ENCODE measurements around the gene SLC2A9.
"Not testable (repeated sequence)": the region's sequence is repeated elsewhere in the genome, so short reads cannot be mapped to it uniquely, and the experiment has no call there.

The SLC2A9 gene

DNA sequence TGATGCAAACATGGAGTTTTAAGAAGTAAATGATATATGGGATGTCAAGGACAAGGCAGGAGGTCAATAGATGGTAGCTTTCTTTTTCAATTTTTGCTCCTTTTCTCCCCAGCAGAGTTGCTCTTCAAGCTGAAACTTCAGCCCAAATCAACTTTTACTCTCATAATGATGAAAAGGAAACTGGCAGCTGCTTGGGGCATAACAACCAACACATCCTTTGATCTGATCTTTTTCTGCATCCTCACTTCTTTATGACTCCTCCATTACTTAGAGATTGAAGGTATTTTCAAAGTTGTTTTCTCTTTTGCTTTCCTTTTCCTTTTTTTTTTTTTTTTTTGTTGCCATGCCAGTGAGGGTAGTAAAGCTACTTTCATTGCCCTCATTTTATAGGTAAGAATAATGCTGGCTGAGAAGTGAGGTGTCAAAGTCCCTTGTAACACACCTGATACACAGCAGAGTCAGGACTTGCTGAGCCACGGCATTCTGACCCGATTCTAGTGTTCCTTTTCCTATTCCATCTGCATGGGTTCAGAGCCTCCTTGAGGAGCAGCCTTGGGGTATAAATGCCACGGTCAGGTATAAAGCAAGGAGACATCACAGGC is 26.9 kb downstream of the SLC2A9 start:
- peak in 2 of 6 experiments; percentile 2 to 34 for DNase-seq

DNA sequence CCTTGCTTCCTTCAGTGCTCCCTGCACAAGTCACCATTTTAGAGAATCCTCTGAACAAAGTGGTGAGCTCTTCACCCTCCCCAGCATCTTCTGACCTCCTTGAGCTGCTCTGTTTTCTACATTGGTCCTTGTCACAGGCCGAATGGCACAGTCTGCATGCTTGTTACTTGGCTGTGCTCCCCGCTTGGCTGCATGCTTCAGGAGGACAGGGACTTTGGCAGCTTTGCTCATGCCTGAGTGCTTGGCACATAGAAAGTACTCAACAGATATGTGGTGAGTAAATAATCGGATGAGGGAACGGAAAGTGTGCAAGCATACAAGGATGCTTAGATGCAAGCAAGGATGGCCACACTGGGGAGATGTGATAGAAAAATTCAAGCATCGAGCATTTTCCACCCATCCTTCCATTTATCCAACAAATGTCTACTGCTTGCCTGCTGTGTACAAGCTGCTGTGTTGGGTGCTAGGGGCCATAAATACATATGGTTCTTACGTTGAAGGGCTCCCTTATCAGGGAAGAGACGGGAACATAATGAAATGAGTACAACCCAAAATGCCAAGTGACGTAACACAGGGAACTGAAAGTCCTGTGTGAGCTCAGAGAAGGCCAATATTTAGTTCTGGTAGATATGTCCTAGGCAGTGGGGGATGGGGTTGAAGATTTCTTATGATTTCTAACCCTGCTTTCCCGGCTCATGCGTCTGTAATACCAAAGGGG is 31.2 kb downstream of the SLC2A9 start:
- DNase-seq: no peak

DNA sequence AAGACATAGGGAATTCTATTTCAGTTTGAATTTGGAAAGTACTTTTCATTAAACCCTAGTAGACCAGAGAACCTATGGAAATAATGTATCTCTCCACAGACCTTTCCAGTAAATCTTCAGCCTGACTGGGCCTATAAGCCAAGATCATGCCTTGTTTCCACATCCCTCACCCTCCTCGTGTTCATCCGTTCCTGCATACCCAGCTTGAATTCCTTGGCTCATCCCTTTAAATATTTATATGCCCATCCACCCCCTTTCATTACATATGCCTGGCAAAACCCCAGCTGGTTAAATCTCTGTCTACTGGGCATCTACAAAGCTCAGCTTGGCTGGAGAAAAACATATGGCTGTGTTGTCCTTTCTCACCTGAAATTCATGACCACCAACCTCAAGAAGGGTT is 32.4 kb downstream of the SLC2A9 start:
- DNase-seq: no peak

DNA sequence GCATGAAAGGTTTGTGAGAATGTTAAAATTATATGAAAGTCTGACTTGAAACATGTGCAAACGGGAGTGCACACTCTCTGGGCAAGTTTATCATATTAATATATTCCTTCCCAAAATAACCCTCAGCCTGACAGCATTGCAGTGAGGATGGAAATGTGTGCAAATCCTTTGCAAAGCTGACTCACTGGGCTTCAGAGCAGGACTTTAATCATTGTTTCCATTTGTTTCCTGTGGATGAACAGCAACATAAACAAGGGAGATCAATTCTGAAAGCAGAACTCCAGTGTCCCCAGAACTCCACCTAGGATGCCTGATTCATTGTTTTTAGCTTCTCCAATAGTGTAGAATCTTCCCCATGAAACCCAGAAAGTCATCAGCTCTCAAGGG is 32.9 kb downstream of the SLC2A9 start:
- DNase-seq: no peak

DNA sequence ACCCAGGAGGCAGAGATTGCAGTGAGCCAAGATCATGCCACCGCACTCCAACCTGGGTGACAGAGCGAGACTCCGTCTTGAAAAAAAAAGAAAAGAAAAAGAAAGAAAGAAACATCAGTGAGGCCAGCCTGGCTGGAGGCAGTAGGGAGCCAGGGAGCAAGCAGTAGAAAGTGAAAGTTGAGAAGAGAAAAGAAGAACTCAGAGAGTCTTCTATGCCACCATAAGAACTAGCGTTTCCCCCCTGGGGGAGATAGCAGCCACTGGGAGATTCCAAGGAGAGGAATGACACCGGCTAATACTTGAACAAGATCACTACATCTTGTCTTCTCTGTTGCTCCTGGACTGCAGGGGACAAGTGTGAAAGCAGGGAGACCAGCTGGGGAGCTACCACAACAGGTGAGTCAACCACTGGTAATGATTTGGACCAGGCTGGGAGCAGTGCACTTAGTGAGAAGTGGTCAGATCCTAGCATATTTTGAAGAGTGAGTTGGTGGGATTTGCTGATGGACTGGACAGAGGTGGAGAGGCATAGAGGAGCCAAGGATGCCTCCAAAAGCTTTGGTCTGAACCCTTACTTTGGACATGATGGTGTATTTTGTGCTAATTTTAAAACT is 33.4 kb downstream of the SLC2A9 start:
- DNase-seq: no peak

DNA sequence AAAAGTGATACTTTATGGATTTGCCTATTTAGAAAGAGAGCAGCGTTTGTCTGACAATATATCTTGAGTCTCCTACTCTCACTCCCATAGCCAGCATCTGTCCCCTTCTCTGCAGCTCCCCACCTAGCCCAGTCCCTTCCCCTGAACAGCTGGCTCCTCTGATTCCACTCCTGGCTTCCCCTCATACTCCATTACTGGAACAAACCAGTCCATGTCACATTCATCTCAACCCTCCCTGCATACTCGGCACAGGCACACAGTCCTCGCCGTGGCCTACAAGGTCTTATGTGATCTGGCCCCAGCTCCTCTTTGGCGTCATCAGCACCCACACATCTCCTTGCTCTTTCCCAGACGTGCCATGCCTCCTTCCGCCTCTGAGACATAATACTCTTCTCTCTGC is 36.7 kb downstream of the SLC2A9 start:
- no peak for DNase-seq

DNA sequence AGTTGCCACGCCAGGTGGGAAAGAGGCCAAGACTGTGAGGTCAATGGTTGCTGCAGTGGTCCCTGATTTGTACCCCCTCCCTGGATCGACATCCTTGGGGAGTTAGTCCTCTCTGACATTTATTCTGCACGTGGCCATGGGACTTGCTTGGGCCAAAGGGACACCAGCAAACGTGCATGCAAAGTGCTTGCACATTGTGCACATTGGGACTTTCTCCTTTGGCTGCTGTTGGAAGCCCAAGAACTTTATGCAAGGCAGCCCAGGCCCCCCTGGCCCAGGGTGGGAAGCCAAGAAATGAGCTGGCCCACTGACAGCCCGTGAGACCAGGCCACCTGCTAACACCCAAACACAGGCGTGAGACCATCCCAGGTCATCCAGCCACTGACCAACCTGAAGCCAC is 38.1 kb downstream of the SLC2A9 start:
- DNase-seq: no peak

DNA sequence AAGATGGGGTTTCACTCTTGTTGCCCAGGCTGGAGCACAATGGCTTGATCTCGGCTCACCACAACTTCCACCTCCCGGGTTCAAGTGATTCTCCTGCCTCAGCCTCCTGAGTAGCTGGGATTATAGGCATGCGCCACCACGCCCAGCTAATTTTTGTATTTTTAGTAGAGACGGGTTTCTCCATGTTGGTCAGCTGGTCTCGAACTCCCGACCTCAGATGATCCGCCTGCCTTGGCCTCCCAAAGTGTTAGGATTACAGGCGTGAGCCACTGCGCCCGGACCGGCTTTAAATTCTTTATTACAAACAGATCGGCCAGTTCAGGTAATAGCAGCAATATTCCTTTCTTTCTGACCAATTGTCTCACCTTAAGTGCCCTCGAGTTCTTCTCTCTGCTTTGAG is 39.4 kb downstream of the SLC2A9 start:
- not testable (repeated sequence) for DNase-seq

DNA sequence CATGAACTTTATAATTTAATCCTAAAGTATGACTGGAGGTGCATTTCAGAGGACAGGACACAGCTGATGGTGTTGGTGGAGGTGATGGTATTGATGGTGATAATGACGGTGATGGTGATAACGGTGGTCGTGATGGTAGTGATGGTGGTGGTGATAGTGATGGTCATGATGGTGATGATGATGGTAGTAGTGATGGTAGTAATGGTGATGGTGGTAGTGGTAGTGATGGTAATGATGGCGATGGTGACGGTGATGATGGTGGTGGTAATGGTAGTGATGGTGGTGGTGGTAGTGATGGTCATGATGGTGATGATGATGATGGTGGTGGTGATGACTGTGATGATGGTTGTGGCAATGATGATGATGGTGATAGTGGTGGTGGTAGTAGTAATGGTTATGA is 40.4 kb downstream of the SLC2A9 start:
- DNase-seq: no peak

DNA sequence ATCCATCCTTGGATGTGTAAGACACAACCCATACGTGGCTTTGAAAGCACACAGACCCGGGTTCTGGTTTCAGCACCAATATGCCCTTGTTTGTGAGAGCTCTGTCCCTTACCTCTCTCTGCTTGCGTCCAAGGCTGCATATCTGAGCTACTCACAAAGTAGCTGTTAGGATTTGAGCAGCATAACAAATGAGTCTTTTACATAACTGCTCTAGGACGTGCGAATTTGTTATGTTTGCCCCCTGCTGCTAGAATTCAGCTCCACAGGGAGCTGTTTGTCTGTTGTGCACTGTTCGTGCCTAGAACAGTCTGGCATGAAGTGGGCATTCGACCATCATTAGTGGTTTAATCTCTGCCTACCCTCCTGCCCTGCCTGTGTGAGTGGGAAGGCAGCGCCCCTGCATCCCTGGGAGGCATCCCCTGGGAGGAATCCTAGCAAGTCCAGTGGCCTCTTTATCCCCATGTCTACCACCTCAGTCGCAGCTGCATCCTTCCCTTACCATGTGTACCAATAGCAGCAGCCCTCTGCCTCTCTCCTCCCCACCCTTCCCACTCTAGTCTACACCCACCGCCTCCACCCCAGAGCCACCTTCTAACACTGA is 42.1 kb downstream of the SLC2A9 start:
- no peak for DNase-seq

DNA sequence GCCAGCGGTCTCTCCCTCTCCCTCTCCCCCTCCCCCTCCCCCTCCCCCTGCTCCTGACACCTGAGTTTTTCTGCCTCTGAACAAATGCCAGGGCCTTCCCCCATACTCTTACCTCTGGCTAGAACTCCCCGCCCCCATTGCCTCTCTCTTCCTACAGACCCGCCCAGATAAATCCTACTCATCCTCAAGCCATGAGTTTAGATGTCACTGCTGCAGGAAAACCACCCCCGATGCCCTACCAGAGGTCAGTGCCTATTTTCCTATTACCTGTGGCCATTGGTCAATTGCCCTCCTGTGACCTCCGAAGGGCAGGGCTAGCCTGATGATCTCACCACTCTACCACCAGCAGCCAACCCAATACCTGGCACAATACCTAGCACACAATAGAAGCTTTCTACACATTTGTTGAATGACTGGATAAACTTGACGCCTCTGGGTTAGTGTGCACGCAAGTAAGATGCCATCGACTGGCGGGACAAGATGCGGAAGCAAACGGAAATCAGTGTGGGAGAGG is 43.7 kb downstream of the SLC2A9 start:
- DNase-seq: no peak

DNA sequence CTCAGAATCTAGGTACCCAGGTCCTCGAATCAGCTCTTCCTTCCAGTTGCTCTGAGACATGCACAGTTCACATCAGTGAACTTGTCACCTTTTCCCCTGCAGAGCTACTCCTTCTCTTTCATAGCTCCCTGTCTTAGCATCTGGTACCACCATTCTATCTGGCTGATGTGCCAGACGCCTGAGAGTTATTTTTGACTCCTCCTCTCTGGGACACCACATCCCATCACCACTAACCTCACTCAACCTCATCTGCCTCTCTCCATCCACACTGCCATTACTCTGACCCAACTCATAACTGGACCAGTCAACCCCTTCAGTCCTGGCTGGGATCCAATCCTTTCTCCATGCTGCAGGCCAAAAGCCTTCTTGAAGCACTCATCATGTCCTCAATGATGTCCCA is 44.5 kb downstream of the SLC2A9 start:
- no peak for DNase-seq

DNA sequence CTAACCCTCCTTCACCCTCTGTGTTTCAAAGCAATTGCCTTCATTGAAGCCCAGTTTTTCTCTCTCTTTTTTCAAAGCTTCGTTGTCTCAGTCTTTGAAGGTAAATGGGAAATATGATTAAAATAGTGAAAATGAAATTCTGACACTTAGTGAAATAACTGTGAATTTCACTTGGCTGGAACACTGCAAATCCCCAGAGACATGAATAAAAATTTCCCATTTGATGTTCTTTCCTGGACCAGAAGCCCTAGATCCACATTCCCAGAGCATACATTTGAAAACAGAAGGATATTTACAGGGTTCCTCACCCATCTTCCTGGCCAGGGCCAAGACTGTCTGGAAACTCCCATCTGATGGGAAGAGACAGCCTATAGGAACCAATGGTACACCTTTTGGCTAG is 45.0 kb downstream of the SLC2A9 start:
- DNase-seq: no peak

DNA sequence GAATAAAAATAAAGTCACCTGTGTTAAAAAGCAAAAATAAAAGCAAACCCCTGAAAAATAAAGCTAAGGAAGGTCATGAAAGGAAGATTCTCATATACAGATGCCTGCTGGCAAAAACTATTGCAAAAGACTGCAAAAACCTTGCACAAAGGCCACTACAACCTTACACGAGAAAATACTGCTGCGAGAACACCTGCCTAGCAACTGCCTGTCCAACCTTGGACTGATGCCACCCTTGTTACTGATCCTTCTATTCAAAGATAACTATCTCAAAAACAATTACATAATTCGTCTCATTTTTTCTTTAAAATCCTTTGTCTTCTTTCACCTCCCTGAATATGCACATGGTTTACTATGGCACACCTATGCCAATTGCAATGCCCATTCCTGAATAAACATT is 49.6 kb downstream of the SLC2A9 start:
- DNase-seq: no peak

DNA sequence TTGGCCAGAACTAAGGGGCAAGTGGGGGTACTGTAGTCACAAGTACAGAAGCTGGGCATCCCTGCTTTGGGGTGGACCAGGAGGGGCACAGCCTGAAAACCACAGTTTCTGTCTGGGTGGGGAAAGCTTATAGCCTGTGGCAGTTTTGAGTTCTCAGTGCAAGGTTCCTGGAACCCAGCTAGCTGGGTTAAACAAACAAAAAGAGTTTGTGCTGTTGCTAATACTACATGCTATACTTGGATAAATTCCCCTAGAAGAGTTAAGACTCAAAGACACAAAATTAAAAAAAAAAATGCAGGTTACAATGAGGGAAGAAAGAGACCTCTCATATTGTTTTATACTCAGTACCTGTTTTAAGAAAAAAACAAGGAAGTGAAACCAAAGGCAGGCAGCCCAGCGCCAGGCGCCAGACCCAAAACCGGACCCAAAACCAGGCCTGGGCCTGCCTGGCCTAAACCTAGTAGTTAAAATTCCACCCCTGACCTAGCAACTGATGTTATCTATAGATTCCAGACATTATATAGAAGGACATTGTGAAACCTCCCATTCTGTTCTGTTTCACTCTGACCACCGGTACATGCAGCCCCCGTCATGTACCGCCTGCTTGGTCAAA is 50.8 kb downstream of the SLC2A9 start:
- no peak for DNase-seq

DNA sequence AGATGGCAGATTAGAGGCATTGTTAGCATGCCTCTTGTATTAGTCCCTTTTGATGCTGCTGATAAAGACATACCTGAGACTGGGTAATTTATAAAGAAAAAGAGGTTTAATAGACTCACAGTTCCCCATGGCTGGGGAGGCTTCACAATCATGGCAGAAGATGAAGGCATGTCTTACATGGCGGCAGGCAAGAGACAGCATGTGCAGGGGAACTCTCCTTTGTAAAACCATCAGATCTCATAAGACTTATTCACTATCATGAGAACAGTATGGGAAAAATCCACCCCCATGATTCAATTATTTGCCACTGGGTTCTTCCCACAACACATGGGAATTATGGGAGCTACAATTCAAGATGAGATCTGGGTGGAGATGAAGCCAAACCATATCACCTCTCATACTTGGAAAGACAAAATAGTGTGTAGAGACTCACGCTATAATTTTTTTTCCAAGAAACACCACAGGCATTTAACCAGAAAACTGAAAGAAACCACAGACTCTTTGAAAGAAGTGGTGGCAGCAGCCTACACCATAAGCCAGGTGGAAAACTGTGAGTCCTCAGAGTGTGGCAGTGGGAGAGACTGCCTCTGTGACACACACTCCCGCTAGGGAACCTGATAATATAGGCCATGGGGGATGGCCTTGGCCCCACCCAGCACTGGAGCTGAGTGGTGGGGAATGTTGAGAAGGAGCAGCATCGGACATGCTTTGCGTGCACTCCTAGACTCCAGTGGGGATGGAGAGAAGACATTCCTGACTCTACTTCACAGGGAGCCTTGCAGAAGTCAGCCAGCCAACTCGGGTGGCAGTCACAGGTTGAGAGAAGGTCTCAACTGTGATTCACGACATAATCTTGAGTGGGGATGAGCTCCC is 51.5 kb downstream of the SLC2A9 start:
- DNase-seq: no peak

DNA sequence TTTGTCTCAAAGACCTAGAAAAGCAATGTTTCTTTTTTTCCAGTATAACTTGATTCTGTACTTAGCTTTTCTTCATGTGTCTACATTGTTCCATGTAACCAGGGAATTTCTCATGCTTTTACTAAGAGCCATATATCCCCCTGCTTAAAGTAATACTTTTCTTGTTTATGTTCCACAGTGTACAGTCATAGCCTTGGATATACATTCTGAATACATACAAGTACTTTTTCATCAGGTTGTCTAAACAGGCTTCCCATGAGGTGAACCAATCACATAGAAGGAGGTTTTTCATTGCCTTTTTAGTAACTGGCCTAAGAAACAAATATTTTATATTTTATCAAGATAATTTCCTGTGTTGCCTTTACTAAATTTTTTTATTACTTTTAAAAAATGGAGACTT is 52.8 kb downstream of the SLC2A9 start:
- no peak for DNase-seq

DNA sequence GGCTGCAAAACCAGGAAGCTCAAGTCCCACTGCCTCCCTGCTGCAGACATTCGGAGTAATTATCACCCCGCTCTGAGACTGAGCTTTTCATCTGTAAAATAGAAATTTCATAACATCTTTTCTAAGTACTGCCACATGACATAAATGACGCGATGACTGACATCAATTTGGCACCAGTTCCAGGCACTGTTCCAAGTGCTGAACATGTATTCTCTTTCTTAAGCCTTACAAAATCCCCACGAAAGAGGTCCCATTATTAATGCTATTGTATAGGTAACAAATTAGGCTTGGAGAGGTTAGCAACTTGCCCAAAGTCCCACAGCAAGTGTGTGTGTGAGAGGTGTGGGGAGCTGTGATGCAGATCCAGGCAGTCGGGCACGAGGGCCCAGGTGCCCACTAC is 56.4 kb downstream of the SLC2A9 start:
- DNase-seq: no peak

DNA sequence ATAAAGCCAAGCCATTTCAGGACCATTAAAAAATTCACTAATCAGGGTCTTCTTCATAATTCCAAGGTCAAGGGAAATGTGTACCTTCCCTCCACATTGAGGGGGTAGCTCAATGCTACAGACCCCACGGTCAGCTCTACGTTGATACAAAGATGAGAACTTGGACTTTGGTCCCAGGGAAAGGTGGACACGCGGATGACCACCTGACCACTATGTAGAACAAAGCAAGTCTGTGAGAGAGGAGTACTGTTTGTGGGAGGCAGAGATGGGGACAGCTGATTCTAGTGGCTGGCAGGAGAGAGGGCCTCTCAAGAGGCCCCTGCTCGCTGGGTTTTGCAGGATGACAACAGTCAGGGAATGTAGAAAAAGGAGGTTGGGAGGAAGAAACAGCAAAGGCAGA is 58.0 kb downstream of the SLC2A9 start:
- DNase-seq: no peak

DNA sequence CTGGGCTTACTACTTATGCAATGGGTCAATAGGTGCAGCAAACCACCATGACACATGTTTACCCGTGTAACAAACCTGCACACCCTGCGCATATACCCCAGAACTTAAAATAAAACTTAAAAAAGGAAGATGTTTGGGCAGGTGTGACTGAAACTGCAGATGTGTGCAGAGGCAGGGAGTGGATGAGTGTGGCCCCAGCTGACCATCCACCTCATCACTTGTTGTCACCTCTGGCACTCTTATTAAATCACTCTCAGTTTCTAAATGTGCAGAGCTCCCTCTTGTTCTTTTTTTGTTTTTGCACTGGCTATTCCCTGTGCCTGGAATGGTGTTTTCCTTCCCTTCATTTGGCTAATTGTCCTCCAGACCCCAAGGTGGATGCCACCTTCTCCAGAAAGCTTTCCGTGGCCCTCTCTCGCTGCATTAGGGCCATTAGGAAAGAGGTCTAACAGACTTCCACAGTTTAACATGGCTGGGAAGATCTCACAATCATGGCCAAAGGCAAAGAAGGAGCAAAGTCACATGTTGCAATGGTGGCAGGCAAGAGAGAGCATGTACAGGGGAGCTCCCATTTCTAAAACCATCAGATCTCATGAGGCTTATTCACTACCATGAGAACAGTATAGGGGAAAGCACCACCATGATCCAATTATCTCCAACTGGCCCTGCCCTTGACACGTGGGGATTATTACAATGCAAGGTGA is 58.5 kb downstream of the SLC2A9 start:
- DNase-seq: no peak

DNA sequence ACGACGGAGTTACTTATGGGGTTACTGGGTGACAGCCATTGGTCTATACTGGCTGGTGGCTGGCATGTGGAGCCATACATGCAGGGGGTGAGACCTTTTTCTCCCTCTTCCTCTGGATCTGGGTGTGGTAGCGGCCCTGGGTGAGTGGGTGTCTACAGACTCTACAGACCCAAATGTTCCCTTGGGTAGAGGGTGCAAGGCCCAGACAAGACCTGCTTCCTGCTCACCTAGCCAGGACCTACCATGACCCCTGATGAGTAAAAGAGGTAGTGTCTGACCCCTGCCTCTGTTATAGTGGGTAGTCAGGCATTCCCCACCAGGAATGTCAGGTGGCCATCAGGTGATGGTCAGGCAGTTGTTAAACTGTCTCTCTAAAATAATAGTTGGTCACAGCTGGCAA is 66.8 kb downstream of the SLC2A9 start:
- DNase-seq: no peak

DNA sequence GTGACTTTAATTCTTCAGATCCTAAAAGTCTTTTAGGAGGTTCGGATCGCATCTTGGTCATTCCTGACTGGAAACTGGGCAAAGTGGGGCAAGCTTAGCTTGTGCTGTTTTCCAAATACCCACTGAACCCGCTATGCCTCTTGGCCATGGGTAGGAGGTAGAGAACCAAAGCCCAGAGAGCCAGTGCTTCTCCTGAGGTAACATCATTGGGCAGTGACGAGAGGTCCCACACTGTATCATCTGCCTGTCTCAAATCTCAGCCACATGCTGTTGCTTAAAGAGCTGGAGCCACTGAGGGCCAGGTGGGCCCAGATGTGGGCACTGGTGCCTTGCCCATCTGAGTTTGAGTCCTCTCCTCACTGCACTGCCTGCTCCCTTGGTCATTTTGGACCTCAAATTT is 68.2 kb downstream of the SLC2A9 start:
- no peak for DNase-seq

All from stimulated activated naive CD4-positive, alpha-beta T cell (primary cell).